BJ (cell line): ENCODE data around the gene GH2. TPM values are rescaled to one million over a fixed set of nuclear protein-coding genes. Genes with fewer than 3 reads are reported as not detected.
"Not testable (repeated sequence)": the region's sequence is repeated elsewhere in the genome, so short reads cannot be mapped to it uniquely, and the experiment has no call there.

Source experiments
- CTCF ChIA-PET: fragments of 350-600 bp; formaldehyde crosslinking; extraction: SDS; loops from one replicate; lab custom pipeline; 2021; ENCODE audit warnings: antibody characterized with exemption, inconsistent platforms; lab: Yijun Ruan, JAX
- POLR2A ChIA-PET: fragments of 300-600 bp; sonication (Branson Sonifier 250); formaldehyde crosslinking; extraction: SDS; loops from one replicate; lab custom pipeline; 2021; ENCODE audit warnings: antibody characterized with exemption; lab: Charles Lee
- DNase-seq: peaks from one replicate; pipeline ENCODE4 v3.0.0-alpha.2; 2011; ENCODE audit warnings: low read depth
- H3K27me3 ChIP-seq: 2 replicates; pipeline ENCODE4 v1.6.0; 2011; ENCODE audit warnings: low read length; ENCODE audit not compliant: control insufficient read depth, insufficient read depth
- H3K36me3 ChIP-seq: 2 replicates; pipeline ENCODE4 v1.5.1; 2011; ENCODE audit warnings: low read length; ENCODE audit not compliant: control insufficient read depth, insufficient read depth
- H3K4me3 ChIP-seq: 2 replicates; pipeline ENCODE4 v1.5.1; 2011; ENCODE audit warnings: low read depth, mild to moderate bottlenecking, control low read depth, low read length
- CTCF ChIP-seq: IDR thresholded peaks from 2 replicates; pipeline ENCODE4 v1.5.1; 2011; ENCODE audit warnings: low read depth, mild to moderate bottlenecking, control low read depth, inconsistent platforms, low read length, moderate library complexity; ENCODE audit not compliant: insufficient read depth
- polyA plus RNA-seq: library from polyadenylated mRNA; depleted of rRNA; stranded (reverse); fragments of >200 nt; gene quantifications from 2 replicates; pipeline ENCODE4 v1.2.3, GENCODE V29; 2011

The GH2 gene
- polyA plus RNA-seq, 1 experiment, result not detected

- H3K4me3 ChIP-seq, H3K27me3 ChIP-seq, H3K36me3 ChIP-seq, POLR2A ChIA-PET: not testable (repeated sequence)
- peak; percentile 32 for TF ChIP-seq CTCF
- DNase-seq, result peak; percentile 4
- CTCF ChIA-PET, result interaction anchor here (0.6 to 6.5 kb wide), 9 partner anchors 12 to 27 kb away, joined by 3 to 37 read pairs (median 4); partner anchors contain the start of genes GH2 and SMARCD2
Observed at GRCh38 chr17:63869491-63870291, 12.1 kb downstream of the GH2 start.

GRCh38 chr17:63866625-63867024, 15.1 kb downstream of the GH2 start:
- H3K27me3 ChIP-seq, DNase-seq, H3K4me3 ChIP-seq, H3K36me3 ChIP-seq, POLR2A ChIA-PET: not testable (repeated sequence)
- CTCF ChIA-PET, result interaction anchor here (0.8 to 6.5 kb wide), 16 partner anchors 10 to 637 kb away, joined by 3 to 37 read pairs (median 4); partner anchors contain the start of genes GH2, PSMC5 and SMARCD2

GRCh38 chr17:63859257-63859656, 22.5 kb downstream of the GH2 start:
- no peak for DNase-seq
- TF ChIP-seq CTCF, result no peak
- no peaks in the 10 kb centered on the region for H3K36me3 ChIP-seq
- ChIA-PET POLR2A (no interaction called here), CTCF (interaction anchor here (0.6 to 5.2 kb wide), 10 partner anchors 8 to 1648 kb away, joined by 3 to 28 read pairs (median 4); partner anchors contain the start of gene GH2)
- H3K4me3 ChIP-seq, result no peak overlapping the region
- H3K27me3 ChIP-seq, result peaks cover 13% of the 10 kb centered on the region

- H3K4me3 ChIP-seq, POLR2A ChIA-PET, H3K36me3 ChIP-seq, DNase-seq: not testable (repeated sequence)
- H3K27me3 ChIP-seq, result peaks cover 14% of the 10 kb centered on the region
- CTCF ChIA-PET, result interaction anchor here (0.7 to 4.7 kb wide), 2 partner anchors 9 to 49 kb away, joined by 3 to 28 read pairs; no protein-coding TSS in a partner anchor
Observed at GRCh38 chr17:63856425-63856824, 25.3 kb downstream of the GH2 start.

- ChIA-PET CTCF (interaction anchor here (1.5 to 4.7 kb wide), 3 partner anchors 8 to 15 kb away, joined by 4 to 28 read pairs (median 6); no protein-coding TSS in a partner anchor), POLR2A (no interaction called here)
- no peak for TF ChIP-seq CTCF
- no peak for DNase-seq
- no peaks in the 10 kb centered on the region for H3K36me3 ChIP-seq
- H3K27me3 ChIP-seq, result peaks cover 12% of the 10 kb centered on the region
- H3K4me3 ChIP-seq, result no peak overlapping the region
Observed at GRCh38 chr17:63855185-63855584, 26.6 kb downstream of the GH2 start.

GRCh38 chr17:63854709-63855108, 27.0 kb downstream of the GH2 start:
- POLR2A ChIA-PET, result no interaction called here
- Histone ChIP-seq H3K4me3 (no peak overlapping the region), H3K36me3 (no peaks in the 10 kb centered on the region), H3K27me3 (peaks cover 10% of the 10 kb centered on the region)
- CTCF ChIA-PET, result interaction anchor here (1.0 to 4.7 kb wide), 4 partner anchors 8 to 27 kb away, joined by 3 to 28 read pairs (median 5); partner anchors contain the start of gene GH2
- DNase-seq, result no peak
- TF ChIP-seq CTCF, result no peak
